GM12872 (cell line): Measurements from ENCODE around the gene PKD1L1.

Experiments used
- CTCF ChIP-seq: IDR thresholded peaks from 3 replicates; pipeline ENCODE4 v1.5.1; 2011; ENCODE audit warnings: low read depth, mild to moderate bottlenecking, low read length, moderate library complexity; ENCODE audit not compliant: insufficient read depth

PKD1L1 gene

GRCh38 chr7:47938574-47939165, 9.6 kb downstream of the PKD1L1 start:
- peak; percentile 35; the same call in 1 of the 3 replicates for TF ChIP-seq CTCF

- TF ChIP-seq CTCF = 0 out of 3 replicates have a peak, but pooled peaks have one; percentile 24
Measured at GRCh38 chr7:47937711-47938573, 10.3 kb downstream of the PKD1L1 start.

GRCh38 chr7:47937065-47937687, 11.1 kb downstream of the PKD1L1 start:
- TF ChIP-seq CTCF = no peak

GRCh38 chr7:47936323-47936722, 11.9 kb downstream of the PKD1L1 start:
- no peak for TF ChIP-seq CTCF

GRCh38 chr7:47935336-47935735, 12.9 kb downstream of the PKD1L1 start:
- no peak for TF ChIP-seq CTCF

GRCh38 chr7:47934831-47935230, 13.4 kb downstream of the PKD1L1 start:
- no peak for TF ChIP-seq CTCF

GRCh38 chr7:47933215-47933614, 15.1 kb downstream of the PKD1L1 start:
- TF ChIP-seq CTCF = no peak
